ENCODE results near the gene CCDC150.

Gene CCDC150

GRCh38 chr2:196653843-196654242, 14.3 kb downstream of the CCDC150 start:
- Histone ChIP-seq H3K27ac (no peak overlapping the region), H3K27me3 (no peaks in the 10 kb centered on the region), H3K36me3 (no peaks in the 10 kb centered on the region), H3K4me3 (ENCODE audit: low read depth in 1 of 2, low read length in 1 of 2) (no peak overlapping the region), H3K9me3 (peaks cover 11% of the 10 kb centered on the region), H3K4me1 (ENCODE audit: control insufficient read depth in 1 of 2, insufficient read depth in 1 of 2, low read depth in 1 of 2, low read length in 1 of 2) (no peaks in the 10 kb centered on the region)
- TF ChIP-seq CTCF (IDR thresholded peaks at IDR 0.05) = no peak

- Histone ChIP-seq H3K4me3 (ENCODE audit: low read depth in 1 of 2, low read length in 1 of 2) (no peak overlapping the region), H3K4me1 (ENCODE audit: control insufficient read depth in 1 of 2, insufficient read depth in 1 of 2, low read depth in 1 of 2, low read length in 1 of 2) (no peaks in the 10 kb centered on the region), H3K27me3 (no peaks in the 10 kb centered on the region), H3K27ac (no peak overlapping the region), H3K9me3 (peaks cover 11% of the 10 kb centered on the region), H3K36me3 (no peaks in the 10 kb centered on the region)
- TF ChIP-seq CTCF (IDR thresholded peaks at IDR 0.05) = no peak
Observed at GRCh38 chr2:196655761-196656160, 16.2 kb downstream of the CCDC150 start.

- Histone ChIP-seq H3K9me3 (no peaks in the 10 kb centered on the region), H3K4me3 (ENCODE audit: low read depth in 1 of 2, low read length in 1 of 2) (no peak overlapping the region), H3K4me1 (ENCODE audit: control insufficient read depth in 1 of 2, insufficient read depth in 1 of 2, low read depth in 1 of 2, low read length in 1 of 2) (no peaks in the 10 kb centered on the region), H3K27me3 (no peaks in the 10 kb centered on the region), H3K27ac (no peak overlapping the region), H3K36me3 (no peaks in the 10 kb centered on the region)
- TF ChIP-seq CTCF (IDR thresholded peaks at IDR 0.05) = no peak
Observed at GRCh38 chr2:196657333-196657732, 17.8 kb downstream of the CCDC150 start.

- Histone ChIP-seq H3K27ac (no peak overlapping the region), H3K9me3 (no peaks in the 10 kb centered on the region), H3K4me3 (ENCODE audit: low read depth in 1 of 2, low read length in 1 of 2) (no peak overlapping the region), H3K4me1 (ENCODE audit: control insufficient read depth in 1 of 2, insufficient read depth in 1 of 2, low read depth in 1 of 2, low read length in 1 of 2) (no peaks in the 10 kb centered on the region), H3K36me3 (no peaks in the 10 kb centered on the region), H3K27me3 (no peaks in the 10 kb centered on the region)
- no peak for TF ChIP-seq CTCF (IDR thresholded peaks at IDR 0.05)
Observed at GRCh38 chr2:196659844-196660243, 20.3 kb downstream of the CCDC150 start.

GRCh38 chr2:196660244-196660643, 20.7 kb downstream of the CCDC150 start:
- Histone ChIP-seq H3K27me3 (no peaks in the 10 kb centered on the region), H3K4me3 (ENCODE audit: low read depth in 1 of 2, low read length in 1 of 2) (no peak overlapping the region), H3K27ac (no peak overlapping the region), H3K4me1 (ENCODE audit: control insufficient read depth in 1 of 2, insufficient read depth in 1 of 2, low read depth in 1 of 2, low read length in 1 of 2) (no peaks in the 10 kb centered on the region), H3K9me3 (no peaks in the 10 kb centered on the region), H3K36me3 (no peaks in the 10 kb centered on the region)
- TF ChIP-seq CTCF (IDR thresholded peaks at IDR 0.05) = no peak

GRCh38 chr2:196670342-196670741, 30.8 kb downstream of the CCDC150 start:
- no peak for TF ChIP-seq CTCF (IDR thresholded peaks at IDR 0.05)
- H3K4me1 ChIP-seq (ENCODE audit: control insufficient read depth in 1 of 2, insufficient read depth in 1 of 2, low read depth in 1 of 2, low read length in 1 of 2) = no peaks in the 10 kb centered on the region
- H3K4me3 ChIP-seq (ENCODE audit: low read depth in 1 of 2, low read length in 1 of 2) = no peak overlapping the region
- no peaks in the 10 kb centered on the region for H3K27me3 ChIP-seq
- H3K9me3 ChIP-seq = no peaks in the 10 kb centered on the region
- no peak overlapping the region for H3K27ac ChIP-seq
- no peaks in the 10 kb centered on the region for H3K36me3 ChIP-seq

Data from neutrophil (primary cell).